H1 (cell line): Measurements from ENCODE around the gene CYP4V2. TPM values are rescaled to one million over a fixed set of nuclear protein-coding genes. Genes with fewer than 3 reads are reported as not detected.

Source experiments
- BACH1 ChIP-seq: IDR thresholded peaks from 2 replicates; pipeline ENCODE4 v1.6.1; 2012; ENCODE audit warnings: low read length, improper control_type of control experiment
- CREB1 ChIP-seq: IDR thresholded peaks from 2 replicates; pipeline ENCODE4 v1.6.1; 2012; ENCODE audit warnings: inconsistent platforms
- CTCF ChIP-seq, 3 experiments: IDR thresholded peaks; 1 replicate in 2 of 3; 2 replicates in 1 of 3; pipeline versions ENCODE4 v1.5.1 to v1.6.1; 2011; ENCODE audit warnings: low read length in 3 of 3, mild to moderate bottlenecking in 3 of 3, inconsistent platforms in 2 of 3, low read depth in 1 of 3, moderate library complexity in 1 of 3; ENCODE audit not compliant: insufficient read depth in 1 of 3; ENCODE audit errors: control extremely low read depth in 1 of 3
- E2F6 ChIP-seq: IDR thresholded peaks from 2 replicates; pipeline ENCODE4 v1.6.1; 2012; ENCODE audit warnings: inconsistent platforms
- KDM1A ChIP-seq: fragments of 200-600, 300-600 bp; sonication (generic); IDR thresholded peaks from 2 replicates; pipeline ENCODE4 v1.7.1; 2016; ENCODE audit warnings: mild to moderate bottlenecking, low read length, borderline replicate concordance
- POU5F1 ChIP-seq: IDR thresholded peaks from 2 replicates; pipeline ENCODE4 v1.6.1; 2011; ENCODE audit warnings: low read depth, mild to moderate bottlenecking, low read length, moderate library complexity
- RFX5 ChIP-seq: IDR thresholded peaks from 2 replicates; pipeline ENCODE4 v1.6.1; 2011; ENCODE audit warnings: low read depth, low read length, improper control_type of control experiment, borderline replicate concordance
- polyA plus RNA-seq, 7 experiments: library from polyadenylated mRNA; depleted of rRNA in 3 of 7; stranded (reverse) in 5 of 7; unstranded in 2 of 7; fragments of >200 nt in 5 of 7; fragments of 200-250 nt in 2 of 7; gene quantifications; 1 replicate in 5 of 7; 2 replicates in 1 of 7; 4 replicates in 1 of 7; pipeline versions ENCODE4 v1.2.1 to v1.2.3, GENCODE V29; 2011 to 2013; ENCODE audit warnings: missing spikeins in 2 of 7, mixed read lengths in 2 of 7
- total RNA-seq: library from RNA; stranded (reverse); fragmentation: NEBNext Ultra II Directional; extraction: Animal tissue kit (Norgen Biotek cat#: 25700); gene quantifications from 2 replicates; pipeline ENCODE4 v1.2.1, GENCODE V29; 2021

CYP4V2 gene
- total and polyA plus RNA-seq, 2 of the 8 experiments (the other 6 are each of a cell fraction or from before 2014, with no cell fraction given) = 0.65 to 1.0 TPM

- TF ChIP-seq CTCF (IDR thresholded peaks at IDR 0.05; ENCODE audit: control extremely low read depth in 1 of 3, insufficient read depth in 1 of 3, low read depth in 1 of 3, low read length in 3 of 3) (no peak), KDM1A (no peak), BACH1 (no peak), RFX5 (no peak), CREB1 (no peak), E2F6 (no peak), POU5F1 (no peak)
Observed at GRCh38 chr4:186203406-186203805, 12.0 kb downstream of the CYP4V2 start (continued).
